GM12878 (cell line): Measurements from ENCODE around the gene UVRAG. TPM values are rescaled to one million over a fixed set of nuclear protein-coding genes. Genes with fewer than 3 reads are reported as not detected.

Source experiments
- ATAC-seq: fragments of 200-7000 bp; cut with Tn5 transposase; 3 replicates; pipeline ENCODE4 v1.9.1; 2020; ENCODE audit warnings: mild to moderate bottlenecking, moderate library complexity
- BruUV-seq: library from RNA; stranded (reverse); fragments of 400-500 nt; replicated peaks from 2 replicates; lab custom pipeline; 2021; lab: Mats Ljungman, UMichigan
- CTCF ChIA-PET: fragments of 300-600 bp; sonication (Branson Sonifier 250); formaldehyde crosslinking; extraction: SDS; loops from one replicate; lab custom pipeline; 2021; ENCODE audit warnings: inconsistent platforms; lab: Yijun Ruan, JAX
- POLR2A ChIA-PET: fragments of 350-600 bp; formaldehyde crosslinking; extraction: SDS; loops from one replicate; lab custom pipeline; 2021; ENCODE audit warnings: inconsistent platforms; lab: Charles Lee
- RAD21 ChIA-PET: fragments of 300-600 bp; sonication (Branson Sonifier 250); formaldehyde crosslinking; loops from one replicate; lab custom pipeline; 2023; ENCODE audit warnings: antibody characterized with exemption; ENCODE audit not compliant: unreplicated experiment; lab: Charles Lee
- SMC1A ChIA-PET: fragments of 300-600 bp; sonication (Branson Sonifier 250); formaldehyde crosslinking; loops from one replicate; lab custom pipeline; 2023; ENCODE audit not compliant: unreplicated experiment, uncharacterized antibody; lab: Charles Lee
- DNase-seq: peaks from one replicate; pipeline ENCODE4 v3.0.0-alpha.2; 2011; ENCODE audit warnings: low read depth, low spot score
- FAIRE-seq: peaks from 3 replicates; lab custom pipeline; 2011; peaks lifted over from hg19 to GRCh38; lab: Jason Lieb, UNC
- H2AFZ ChIP-seq: 2 replicates; pipeline ENCODE4 v1.6.0; 2011; ENCODE audit warnings: low read depth, low read length, control low read depth; ENCODE audit not compliant: control insufficient read depth
- H3K27ac ChIP-seq: 2 replicates; pipeline ENCODE4 v1.5.1; 2011; ENCODE audit warnings: control low read depth; ENCODE audit not compliant: control insufficient read depth, insufficient read depth
- H3K27me3 ChIP-seq, 2 experiments: replicated peaks in 1 of 2; 2 replicates each; pipeline versions ENCODE4 v1.6.0 to v1.6.1; 2011; ENCODE audit warnings: low read length in 1 of 2; ENCODE audit not compliant: control insufficient read depth in 2 of 2, insufficient read depth in 2 of 2
- H3K36me3 ChIP-seq, 2 experiments: 2 replicates each; pipeline ENCODE4 v1.5.1; 2011; ENCODE audit warnings: low read length in 1 of 2; ENCODE audit not compliant: control insufficient read depth in 2 of 2, insufficient read depth in 2 of 2
- H3K4me1 ChIP-seq: 2 replicates; pipeline ENCODE4 v1.6.1; 2011; ENCODE audit warnings: mild to moderate bottlenecking, low read length, moderate library complexity, mixed read lengths; ENCODE audit not compliant: control insufficient read depth, insufficient read depth
- H3K4me2 ChIP-seq: 2 replicates; pipeline ENCODE4 v1.6.0; 2011; ENCODE audit warnings: control low read depth; ENCODE audit not compliant: control insufficient read depth, insufficient read depth
- H3K4me3 ChIP-seq: fragments of 200-600 bp; sonication (generic); 2 replicates; pipeline ENCODE4 v1.5.1; 2016
- H3K79me2 ChIP-seq: 2 replicates; pipeline ENCODE4 v1.6.0; 2011; ENCODE audit warnings: low read length; ENCODE audit not compliant: control insufficient read depth, insufficient read depth
- H3K9ac ChIP-seq: 2 replicates; pipeline ENCODE4 v1.8.0; 2011; ENCODE audit warnings: low read length, control low read depth, mixed read lengths; ENCODE audit not compliant: control insufficient read depth, insufficient read depth
- H3K9me3 ChIP-seq: replicated peaks from 3 replicates; pipeline ENCODE4 v1.5.1; 2011; ENCODE audit warnings: mild to moderate bottlenecking, low read length; ENCODE audit not compliant: control insufficient read depth, insufficient read depth
- H4K20me1 ChIP-seq: 2 replicates; pipeline ENCODE4 v1.6.0; 2011; ENCODE audit not compliant: control insufficient read depth, insufficient read depth
- IKZF1 ChIP-seq: fragments of 450-650 bp; conservative IDR thresholded peaks from 2 replicates; pipeline ENCODE4 v1.6.1; 2017; ENCODE audit warnings: antibody characterized with exemption, mild to moderate bottlenecking
- IKZF2 ChIP-seq, 2 experiments: fragments of 450-650 bp; IDR thresholded peaks; 2 replicates each; pipeline ENCODE4 v1.6.1; 2017; ENCODE audit warnings: mild to moderate bottlenecking in 2 of 2, moderate library complexity in 2 of 2
- PAX5 ChIP-seq: IDR thresholded peaks from 2 replicates; pipeline ENCODE4 v1.6.1; 2011; ENCODE audit warnings: low read depth, low read length, borderline replicate concordance
- RB1 ChIP-seq: fragments of 450-650 bp; formaldehyde crosslinking; IDR thresholded peaks from 2 replicates; pipeline ENCODE4 v1.6.1; 2017; ENCODE audit warnings: mild to moderate bottlenecking, borderline replicate concordance
- WGBS: methylation state at CpG from one replicate; pipeline ENCODE4 v1.1.6; 2016; ENCODE audit warnings: low lambda C conversion rate; ENCODE audit not compliant: insufficient replicate concordance, insufficient coverage; ENCODE audit errors: missing lambda C conversion rate; 5-methylcytosine and 5-hydroxymethylcytosine counted together
- in situ Hi-C: fragments of 300-500 bp; cut with MboI; formaldehyde crosslinking; loops from 9 replicates; pipeline ENCODE4 v1.14.3; 2018; ENCODE audit warnings: mixed read lengths
- intact Hi-C: fragments of 100-400 bp; cut with micrococcal nuclease; formaldehyde crosslinking; loops from one replicate; pipeline ENCODE4 v1.14.2; 2022; ENCODE audit not compliant: unreplicated experiment
- polyA plus RNA-seq, 11 experiments: library from polyadenylated mRNA; depleted of rRNA in 4 of 11; unstranded in 6 of 11; stranded (reverse) in 5 of 11; fragments of >200 nt; fragmentation: Nextera tagmentation in 4 of 11; fragmentation: Illumina TruSeq in 1 of 11; extraction: Ambion mirVana in 4 of 11; extraction: Trizol in 1 of 11; gene quantifications; 1 replicate in 1 of 11; 2 replicates in 10 of 11; pipeline versions ENCODE4 v1.2.1 to v1.2.3, GENCODE V29; 2011 to 2016; ENCODE audit warnings: inconsistent platforms in 2 of 11, missing spikeins in 2 of 11, low read depth in 1 of 11
- total RNA-seq, 4 experiments: library from RNA; depleted of rRNA in 3 of 4; stranded (reverse); fragments of >200 nt in 3 of 4; fragmentation: Illumina TruSeq in 1 of 4; extraction: Trizol in 1 of 4; gene quantifications; 2 replicates each; pipeline versions ENCODE4 v1.2.1 to v1.2.3, GENCODE V29; 2013 to 2021
- TF ChIP-seq, protein P1 (sequence below): fragments of 450-650 bp; IDR thresholded peaks from 2 replicates; pipeline ENCODE4 v1.6.1; 2017; ENCODE audit warnings: antibody characterized with exemption, mild to moderate bottlenecking, moderate library complexity

Gene UVRAG
- total and polyA plus RNA-seq, 10 of the 15 experiments (the other 5 are each of a cell fraction or from before 2014, with no cell fraction given) = 7.0 to 43.4 (median 37.0) TPM

DNA sequence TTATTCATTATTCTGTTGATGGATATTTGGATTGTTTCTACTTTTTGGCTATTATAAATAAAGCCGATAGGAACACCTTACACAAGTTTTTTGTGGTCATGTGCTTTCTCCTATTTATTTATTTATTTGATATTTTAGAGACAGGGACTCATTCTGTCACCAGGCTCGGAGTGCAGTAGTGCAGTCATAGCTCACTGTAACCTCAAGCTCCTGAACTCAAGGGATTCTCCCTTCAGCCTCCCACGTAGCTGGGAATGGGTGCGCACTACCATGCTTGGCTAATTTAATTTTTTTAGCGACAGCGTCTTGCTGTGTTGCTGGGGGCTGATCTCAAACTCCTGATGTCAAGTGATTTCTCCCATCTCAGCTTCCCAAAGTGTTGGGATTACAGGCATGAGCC is 135.1 kb downstream of the UVRAG start:
- H3K36me3 ChIP-seq = peaks cover 0 to 7% of the 10 kb centered on the region in 2 experiments; a peak in 2 of 4 replicates
- no peak overlapping the region for H3K9ac ChIP-seq
- H3K27me3 ChIP-seq = no peaks in the 10 kb centered on the region
- H3K4me2 ChIP-seq = no peak overlapping the region
- TF ChIP-seq IKZF2 (IDR thresholded peaks at IDR 0.05) = peak; percentile 25 to 44; a peak in 1 of 4 replicates
- no peak for TF ChIP-seq RB1
- TF ChIP-seq, protein P1, sequence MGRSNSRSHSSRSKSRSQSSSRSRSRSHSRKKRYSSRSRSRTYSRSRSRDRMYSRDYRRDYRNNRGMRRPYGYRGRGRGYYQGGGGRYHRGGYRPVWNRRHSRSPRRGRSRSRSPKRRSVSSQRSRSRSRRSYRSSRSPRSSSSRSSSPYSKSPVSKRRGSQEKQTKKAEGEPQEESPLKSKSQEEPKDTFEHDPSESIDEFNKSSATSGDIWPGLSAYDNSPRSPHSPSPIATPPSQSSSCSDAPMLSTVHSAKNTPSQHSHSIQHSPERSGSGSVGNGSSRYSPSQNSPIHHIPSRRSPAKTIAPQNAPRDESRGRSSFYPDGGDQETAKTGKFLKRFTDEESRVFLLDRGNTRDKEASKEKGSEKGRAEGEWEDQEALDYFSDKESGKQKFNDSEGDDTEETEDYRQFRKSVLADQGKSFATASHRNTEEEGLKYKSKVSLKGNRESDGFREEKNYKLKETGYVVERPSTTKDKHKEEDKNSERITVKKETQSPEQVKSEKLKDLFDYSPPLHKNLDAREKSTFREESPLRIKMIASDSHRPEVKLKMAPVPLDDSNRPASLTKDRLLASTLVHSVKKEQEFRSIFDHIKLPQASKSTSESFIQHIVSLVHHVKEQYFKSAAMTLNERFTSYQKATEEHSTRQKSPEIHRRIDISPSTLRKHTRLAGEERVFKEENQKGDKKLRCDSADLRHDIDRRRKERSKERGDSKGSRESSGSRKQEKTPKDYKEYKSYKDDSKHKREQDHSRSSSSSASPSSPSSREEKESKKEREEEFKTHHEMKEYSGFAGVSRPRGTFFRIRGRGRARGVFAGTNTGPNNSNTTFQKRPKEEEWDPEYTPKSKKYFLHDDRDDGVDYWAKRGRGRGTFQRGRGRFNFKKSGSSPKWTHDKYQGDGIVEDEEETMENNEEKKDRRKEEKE = no peak
- peak; percentile 57 for TF ChIP-seq IKZF1
- no peak for TF ChIP-seq PAX5
- TF ChIP-seq, all 136 proteins: peak for 2
- intact Hi-C loops = no loop called here
- Histone ChIP-seq H2AFZ (no peak overlapping the region), H3K4me1 (peaks cover 21% of the 10 kb centered on the region), H3K9me3 (no peaks in the 10 kb centered on the region), H4K20me1 (peaks cover 2% of the 10 kb centered on the region; the same call in 1 of the 2 replicates), H3K27ac (no peak overlapping the region), H3K79me2 (peaks cover 37% of the 10 kb centered on the region), H3K4me3 (no peak overlapping the region)
- in situ Hi-C loops = no loop called here
- CTCF ChIA-PET = interaction anchor here (1.5 kb wide), 1 partner anchor 9 kb away, joined by 7 read pairs; no protein-coding TSS in a partner anchor
- no peak for DNase-seq
- peak; percentile 41; the same call in 2 of the 3 replicates for ATAC-seq
- 71% methylated on average over 6 of the region's 6 CpGs for WGBS
- BruUV-seq = no TSS peak
- POLR2A ChIA-PET = no interaction called here
- RAD21 ChIA-PET = interaction anchor here (0.6 kb wide), 1 partner anchor 53 kb away, joined by 3 read pairs; no protein-coding TSS in a partner anchor
- FAIRE-seq = no peak
- SMC1A ChIA-PET = interaction anchor here (0.9 to 2.7 kb wide), 7 partner anchors 9 to 48 kb away, joined by 3 to 9 read pairs (median 4); no protein-coding TSS in a partner anchor
